Neural progenitor cell (in vitro differentiated cells): ENCODE data around the gene ANKS1B. TPM values are rescaled to one million over a fixed set of nuclear protein-coding genes. Genes with fewer than 3 reads are reported as not detected.

Source experiments
- DNase-seq: peaks from one replicate; pipeline ENCODE4 v3.0.0-alpha.2; 2016; ENCODE audit warnings: low spot score
- H2AFZ ChIP-seq: fragments of 200-600 bp; sonication (generic); replicated peaks from 2 replicates; pipeline ENCODE4 v1.6.1; 2016; ENCODE audit warnings: antibody characterized with exemption
- H3F3A ChIP-seq: fragments of 200-600 bp; sonication (generic); 2 replicates; pipeline ENCODE4 v1.6.1; 2016; ENCODE audit warnings: antibody characterized with exemption, low read depth
- H3K27ac ChIP-seq: fragments of 200-600 bp; sonication (generic); 2 replicates; pipeline ENCODE4 v1.5.1; 2016; ENCODE audit warnings: mild to moderate bottlenecking
- H3K27me3 ChIP-seq: fragments of 200-600 bp; sonication (generic); 2 replicates; pipeline ENCODE4 v1.6.1; 2016; ENCODE audit warnings: mild to moderate bottlenecking, moderate library complexity
- H3K36me3 ChIP-seq: fragments of 200-600 bp; sonication (generic); 2 replicates; pipeline ENCODE4 v1.5.1; 2016
- H3K4me1 ChIP-seq: fragments of 200-600 bp; sonication (generic); 2 replicates; pipeline ENCODE4 v1.6.1; 2016; ENCODE audit warnings: mixed run types
- H3K4me2 ChIP-seq: fragments of 200-600 bp; sonication (generic); 2 replicates; pipeline ENCODE4 v1.6.1; 2016
- H3K4me3 ChIP-seq: fragments of 200-600 bp; sonication (generic); 2 replicates; pipeline ENCODE4 v1.5.1; 2016
- H3K79me2 ChIP-seq: fragments of 200-600 bp; sonication (generic); 2 replicates; pipeline ENCODE4 v1.6.1; 2016; ENCODE audit warnings: low read depth
- H3K9ac ChIP-seq: fragments of 200-600 bp; sonication (generic); 2 replicates; pipeline ENCODE4 v1.6.1; 2016
- H3K9me3 ChIP-seq: fragments of 200-600 bp; sonication (generic); 2 replicates; pipeline ENCODE4 v1.5.1; 2016; ENCODE audit warnings: low read depth
- H4K20me1 ChIP-seq: fragments of 200-600 bp; sonication (generic); 2 replicates; pipeline ENCODE4 v1.6.1; 2016; ENCODE audit warnings: low read depth
- H3K27ac Mint-ChIP-seq: 3 replicates; pipeline ENCODE4 v1.8.0; 2021; ENCODE audit warnings: mixed read lengths
- H3K27me3 Mint-ChIP-seq: 2 replicates; pipeline ENCODE4 v1.8.0; 2022; ENCODE audit warnings: low read depth, mild to moderate bottlenecking, inconsistent platforms, moderate library complexity, mixed read lengths; ENCODE audit not compliant: insufficient read depth
- H3K36me3 Mint-ChIP-seq: 3 replicates; pipeline ENCODE4 v1.8.0; 2021; ENCODE audit warnings: mixed read lengths
- H3K4me1 Mint-ChIP-seq: 3 replicates; pipeline ENCODE4 v1.8.0; 2021; ENCODE audit warnings: mixed read lengths
- H3K4me3 Mint-ChIP-seq: 3 replicates; pipeline ENCODE4 v1.8.0; 2021; ENCODE audit warnings: mild to moderate bottlenecking, moderate library complexity, mixed read lengths
- H3K9me3 Mint-ChIP-seq: 3 replicates; pipeline ENCODE4 v1.8.0; 2020; ENCODE audit warnings: mixed read lengths
- EZH2 ChIP-seq: fragments of 200-600 bp; sonication (generic); IDR thresholded peaks from 2 replicates; pipeline ENCODE4 v1.6.1; 2017; ENCODE audit warnings: antibody characterized with exemption, mild to moderate bottlenecking, moderate library complexity
- EZH2phosphoT487 ChIP-seq: fragments of 200-600 bp; sonication (generic); IDR thresholded peaks from 2 replicates; pipeline ENCODE4 v1.6.1; 2017; ENCODE audit warnings: antibody characterized with exemption
- small RNA-seq: library from RNA; depleted of rRNA; stranded (forward); fragments of <200 nt; gene quantifications from one replicate; pipeline ENCODE3, GENCODE V24; 2015
- total RNA-seq: library from RNA; depleted of rRNA; stranded (reverse); fragments of >200 nt; gene quantifications from 2 replicates; pipeline ENCODE4 v1.2.3, GENCODE V29; 2015; ENCODE audit warnings: low replicate concordance
- TF ChIP-seq, protein P1 (sequence below): fragments of 200-600 bp; sonication (generic); IDR thresholded peaks from 2 replicates; pipeline ENCODE4 v1.5.1; 2017; ENCODE audit warnings: antibody characterized with exemption, mild to moderate bottlenecking

ANKS1B gene
- total RNA-seq, 1 donor from 2014 or later: 7.9 TPM

DNA sequence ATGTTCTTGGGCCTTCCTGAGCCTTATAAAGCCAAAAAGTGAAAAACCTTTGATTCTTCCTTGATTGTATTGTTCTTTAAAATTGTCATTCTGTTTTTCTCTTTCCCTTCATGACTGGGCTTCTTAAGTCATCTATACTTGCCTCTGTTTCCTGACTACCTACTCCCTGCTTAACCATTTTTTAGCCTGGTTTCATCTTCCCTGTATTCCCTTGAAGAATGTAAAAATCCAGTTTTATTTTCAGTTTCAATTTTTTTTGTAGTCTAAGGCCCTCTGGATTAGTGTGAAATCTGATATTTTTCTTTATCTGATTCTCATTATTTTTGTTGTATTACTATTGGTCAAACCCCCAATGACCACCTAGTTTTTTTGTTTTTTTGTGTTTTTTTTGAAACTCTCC lies 1293.4 kb downstream of the ANKS1B start:
- H3K27me3 ChIP-seq: no peaks in the 10 kb centered on the region
- peaks cover 11% of the 10 kb centered on the region for H4K20me1 ChIP-seq
- Mint-ChIP-seq H3K4me3 (no peak overlapping the region), H3K4me1 (peaks cover 8% of the 10 kb centered on the region), H3K27me3 (peaks cover 2% of the 10 kb centered on the region), H3K36me3 (peaks cover 36% of the 10 kb centered on the region), H3K9me3 (no peaks in the 10 kb centered on the region), H3K27ac (no peak overlapping the region)
- DNase-seq: no peak
- no peak overlapping the region for H3K27ac ChIP-seq
- H3K9ac ChIP-seq: no peak overlapping the region
- no peak overlapping the region for H2AFZ ChIP-seq
- no peaks in the 10 kb centered on the region for H3K9me3 ChIP-seq
- no peaks in the 10 kb centered on the region for H3K36me3 ChIP-seq
- H3K79me2 ChIP-seq: no peaks in the 10 kb centered on the region
- no peak overlapping the region for H3K4me2 ChIP-seq
- no peak overlapping the region for H3K4me3 ChIP-seq
- TF ChIP-seq, protein P1, sequence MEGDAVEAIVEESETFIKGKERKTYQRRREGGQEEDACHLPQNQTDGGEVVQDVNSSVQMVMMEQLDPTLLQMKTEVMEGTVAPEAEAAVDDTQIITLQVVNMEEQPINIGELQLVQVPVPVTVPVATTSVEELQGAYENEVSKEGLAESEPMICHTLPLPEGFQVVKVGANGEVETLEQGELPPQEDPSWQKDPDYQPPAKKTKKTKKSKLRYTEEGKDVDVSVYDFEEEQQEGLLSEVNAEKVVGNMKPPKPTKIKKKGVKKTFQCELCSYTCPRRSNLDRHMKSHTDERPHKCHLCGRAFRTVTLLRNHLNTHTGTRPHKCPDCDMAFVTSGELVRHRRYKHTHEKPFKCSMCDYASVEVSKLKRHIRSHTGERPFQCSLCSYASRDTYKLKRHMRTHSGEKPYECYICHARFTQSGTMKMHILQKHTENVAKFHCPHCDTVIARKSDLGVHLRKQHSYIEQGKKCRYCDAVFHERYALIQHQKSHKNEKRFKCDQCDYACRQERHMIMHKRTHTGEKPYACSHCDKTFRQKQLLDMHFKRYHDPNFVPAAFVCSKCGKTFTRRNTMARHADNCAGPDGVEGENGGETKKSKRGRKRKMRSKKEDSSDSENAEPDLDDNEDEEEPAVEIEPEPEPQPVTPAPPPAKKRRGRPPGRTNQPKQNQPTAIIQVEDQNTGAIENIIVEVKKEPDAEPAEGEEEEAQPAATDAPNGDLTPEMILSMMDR: no peak
- TF ChIP-seq EZH2: no peak
- TF ChIP-seq EZH2phosphoT487: no peak
- H3F3A ChIP-seq: peaks cover 5% of the 10 kb centered on the region
- peaks cover 10% of the 10 kb centered on the region for H3K4me1 ChIP-seq

DNA sequence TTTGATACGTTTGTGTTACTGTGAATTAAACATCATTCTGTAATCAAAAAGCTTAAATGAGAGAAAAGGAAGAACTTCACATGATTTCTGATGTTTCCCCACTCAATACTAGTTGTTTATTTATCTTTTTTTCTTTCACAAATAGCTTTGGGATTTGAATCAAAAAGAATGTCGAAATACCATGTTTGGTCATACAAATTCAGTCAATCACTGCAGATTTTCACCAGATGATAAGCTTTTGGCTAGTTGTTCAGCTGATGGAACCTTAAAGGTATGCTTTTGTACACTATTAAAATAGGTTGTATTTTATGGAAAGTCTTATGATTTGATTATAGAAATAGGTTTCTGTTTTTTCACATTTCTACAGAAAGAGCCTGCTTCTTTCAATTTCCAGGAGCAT lies 1298.1 kb downstream of the ANKS1B start:
- Histone ChIP-seq H4K20me1 (no peaks in the 10 kb centered on the region), H2AFZ (no peak overlapping the region), H3K4me3 (no peak overlapping the region), H3K9me3 (no peaks in the 10 kb centered on the region), H3K4me2 (no peak overlapping the region), H3K36me3 (peaks cover 21% of the 10 kb centered on the region), H3K9ac (no peak overlapping the region), H3K79me2 (no peaks in the 10 kb centered on the region), H3K4me1 (no peaks in the 10 kb centered on the region), H3F3A (no peaks in the 10 kb centered on the region), H3K27ac (no peak overlapping the region), H3K27me3 (no peaks in the 10 kb centered on the region)
- no peak overlapping the region for H3K27ac Mint-ChIP-seq
- peaks cover 41% of the 10 kb centered on the region for H3K36me3 Mint-ChIP-seq
- no peaks in the 10 kb centered on the region for H3K4me1 Mint-ChIP-seq
- TF ChIP-seq, protein P1: no peak
- no peak for TF ChIP-seq EZH2
- no peak for TF ChIP-seq EZH2phosphoT487
- no peaks in the 10 kb centered on the region for H3K27me3 Mint-ChIP-seq
- no peak overlapping the region for H3K4me3 Mint-ChIP-seq
- H3K9me3 Mint-ChIP-seq: no peaks in the 10 kb centered on the region
- no peak for DNase-seq

Small RNAs within 50 kb of the gene (small RNA-seq; reads per million reads assigned to genes)
- not detected for gene RNA5SP366

Other genes with a start within 250 kb of the ANKS1B start
- gene BLTP3B, start 157.9 kb upstream of the ANKS1B start, total RNA-seq: 12.6 and 16.7 TPM in 2 replicates
- gene ACTR6, start 215.9 kb upstream of the ANKS1B start, total RNA-seq: 61.9 and 87.8 TPM in 2 replicates